Measurements from ENCODE around the gene CYP2E1. TPM values are rescaled to one million over a fixed set of nuclear protein-coding genes. Genes with fewer than 3 reads are reported as not detected.
"Not testable (repeated sequence)": the region's sequence is repeated elsewhere in the genome, so short reads cannot be mapped to it uniquely, and the experiment has no call there.

Gene CYP2E1
- total RNA-seq, 1 donor from 2014 or later = 0.36 TPM

GRCh38 chr10:133515471-133515870 lies 11.7 kb upstream of the CYP2E1 start:
- Histone ChIP-seq H3K4me3 (no peak overlapping the region), H3K27me3 (no peaks in the 10 kb centered on the region), H3K79me2 (ENCODE audit: low read depth) (no peaks in the 10 kb centered on the region), H3K9me3 (ENCODE audit: low read depth) (peaks cover 15% of the 10 kb centered on the region), H3F3A (ENCODE audit: low read depth) (no peaks in the 10 kb centered on the region), H2AFZ (replicated peaks) (no peak overlapping the region), H3K27ac (no peak overlapping the region), H3K4me1 (no peaks in the 10 kb centered on the region), H3K4me2 (no peak overlapping the region), H3K9ac (no peak overlapping the region), H3K36me3 (no peaks in the 10 kb centered on the region), H4K20me1 (ENCODE audit: low read depth) (no peaks in the 10 kb centered on the region)
- Mint-ChIP-seq H3K27me3 (ENCODE audit: insufficient read depth, low read depth) (peaks cover 7% of the 10 kb centered on the region), H3K27ac (no peak overlapping the region), H3K36me3 (no peaks in the 10 kb centered on the region), H3K9me3 (peaks cover 5% of the 10 kb centered on the region), H3K4me3 (no peak overlapping the region), H3K4me1 (no peaks in the 10 kb centered on the region)
- TF ChIP-seq EZH2phosphoT487 (IDR thresholded peaks at IDR 0.05) (no peak), EZH2 (IDR thresholded peaks at IDR 0.05) (no peak), CTCF (IDR thresholded peaks at IDR 0.05) (no peak)
- DNase-seq (ENCODE audit: low spot score) = no peak

- no peak overlapping the region for H3K27ac ChIP-seq
- H3K27me3 Mint-ChIP-seq (ENCODE audit: insufficient read depth, low read depth) = peaks cover 7% of the 10 kb centered on the region
Observed at GRCh38 chr10:133516057-133516456, 11.1 kb upstream of the CYP2E1 start.

GRCh38 chr10:133518517-133518916 lies 8.6 kb upstream of the CYP2E1 start:
- not testable (repeated sequence) for H3K9me3 ChIP-seq (ENCODE audit: low read depth); H3K4me3 Mint-ChIP-seq

More at GRCh38 chr10:133516057-133516456, 11.1 kb upstream of the CYP2E1 start:
- Histone ChIP-seq H2AFZ (replicated peaks) (no peak overlapping the region), H3K4me1 (no peaks in the 10 kb centered on the region), H3K4me3 (no peak overlapping the region), H3F3A (ENCODE audit: low read depth) (no peaks in the 10 kb centered on the region), H3K4me2 (no peak overlapping the region), H3K36me3 (no peaks in the 10 kb centered on the region), H3K27me3 (no peaks in the 10 kb centered on the region), H3K9me3 (ENCODE audit: low read depth) (peaks cover 14% of the 10 kb centered on the region), H3K9ac (no peak overlapping the region), H4K20me1 (ENCODE audit: low read depth) (no peaks in the 10 kb centered on the region), H3K79me2 (ENCODE audit: low read depth) (no peaks in the 10 kb centered on the region)
- no peak for TF ChIP-seq EZH2phosphoT487 (IDR thresholded peaks at IDR 0.05)
- TF ChIP-seq CTCF (IDR thresholded peaks at IDR 0.05) = no peak
- TF ChIP-seq EZH2 (IDR thresholded peaks at IDR 0.05) = no peak
- Mint-ChIP-seq H3K27ac (no peak overlapping the region), H3K4me3 (no peak overlapping the region), H3K4me1 (no peaks in the 10 kb centered on the region), H3K36me3 (no peaks in the 10 kb centered on the region), H3K9me3 (peaks cover 5% of the 10 kb centered on the region)
- DNase-seq (ENCODE audit: low spot score) = no peak

GRCh38 chr10:133520193-133520738 lies 6.9 kb upstream of the CYP2E1 start:
- peaks cover 10% of the 10 kb centered on the region for H3K9me3 Mint-ChIP-seq
- TF ChIP-seq CTCF (IDR thresholded peaks at IDR 0.05) (peak; percentile 44), EZH2 (IDR thresholded peaks at IDR 0.05) (no peak)
- peak; percentile 32 for DNase-seq (ENCODE audit: low spot score)
- no peaks in the 10 kb centered on the region for H3K4me1 Mint-ChIP-seq
- no peaks in the 10 kb centered on the region for H3F3A ChIP-seq (ENCODE audit: low read depth)
- no peak overlapping the region for H3K4me3 ChIP-seq
- no peak overlapping the region for H3K4me2 ChIP-seq
- H3K4me1 ChIP-seq = no peaks in the 10 kb centered on the region
- H3K36me3 ChIP-seq = no peaks in the 10 kb centered on the region
- no peak overlapping the region for H2AFZ ChIP-seq (replicated peaks)
- peaks cover 9% of the 10 kb centered on the region for H3K27me3 Mint-ChIP-seq (ENCODE audit: insufficient read depth, low read depth)
- no peak overlapping the region for H3K9ac ChIP-seq
- H3K79me2 ChIP-seq (ENCODE audit: low read depth) = no peaks in the 10 kb centered on the region
- no peak overlapping the region for H3K27ac ChIP-seq
- no peak overlapping the region for H3K27ac Mint-ChIP-seq
- no peaks in the 10 kb centered on the region for H4K20me1 ChIP-seq (ENCODE audit: low read depth)
- peaks cover 10% of the 10 kb centered on the region for H3K9me3 ChIP-seq (ENCODE audit: low read depth)
- H3K27me3 ChIP-seq = no peaks in the 10 kb centered on the region
- H3K36me3 Mint-ChIP-seq = no peaks in the 10 kb centered on the region
- no peak overlapping the region for H3K4me3 Mint-ChIP-seq

More at GRCh38 chr10:133518517-133518916, 8.6 kb upstream of the CYP2E1 start:
- not testable (repeated sequence) for H3K9ac ChIP-seq; H3K36me3 ChIP-seq; H3K27ac ChIP-seq; H3F3A ChIP-seq (ENCODE audit: low read depth); H3K36me3 Mint-ChIP-seq; H3K4me1 Mint-ChIP-seq; H3K4me2 ChIP-seq; DNase-seq (ENCODE audit: low spot score); H3K27me3 Mint-ChIP-seq (ENCODE audit: insufficient read depth, low read depth); H3K27me3 ChIP-seq; H3K4me3 ChIP-seq; H3K4me1 ChIP-seq; H3K79me2 ChIP-seq (ENCODE audit: low read depth); H2AFZ ChIP-seq (replicated peaks); H3K9me3 Mint-ChIP-seq; H3K27ac Mint-ChIP-seq; H4K20me1 ChIP-seq (ENCODE audit: low read depth)
